BJ (cell line): ENCODE results near the gene EYA2. TPM values are rescaled to one million over a fixed set of nuclear protein-coding genes. Genes with fewer than 3 reads are reported as not detected.

Source experiments
- CTCF ChIA-PET: fragments of 350-600 bp; formaldehyde crosslinking; extraction: SDS; loops from one replicate; lab custom pipeline; 2021; ENCODE audit warnings: antibody characterized with exemption, inconsistent platforms; lab: Yijun Ruan, JAX
- POLR2A ChIA-PET: fragments of 300-600 bp; sonication (Branson Sonifier 250); formaldehyde crosslinking; extraction: SDS; loops from one replicate; lab custom pipeline; 2021; ENCODE audit warnings: antibody characterized with exemption; lab: Charles Lee
- DNase-seq: peaks from one replicate; pipeline ENCODE4 v3.0.0-alpha.2; 2011; ENCODE audit warnings: low read depth
- H3K27me3 ChIP-seq: 2 replicates; pipeline ENCODE4 v1.6.0; 2011; ENCODE audit warnings: low read length; ENCODE audit not compliant: control insufficient read depth, insufficient read depth
- H3K36me3 ChIP-seq: 2 replicates; pipeline ENCODE4 v1.5.1; 2011; ENCODE audit warnings: low read length; ENCODE audit not compliant: control insufficient read depth, insufficient read depth
- H3K4me3 ChIP-seq: 2 replicates; pipeline ENCODE4 v1.5.1; 2011; ENCODE audit warnings: low read depth, mild to moderate bottlenecking, control low read depth, low read length
- polyA plus RNA-seq: library from polyadenylated mRNA; depleted of rRNA; stranded (reverse); fragments of >200 nt; gene quantifications from 2 replicates; pipeline ENCODE4 v1.2.3, GENCODE V29; 2011
- TF ChIP-seq, protein P1 (sequence below): IDR thresholded peaks from 2 replicates; pipeline ENCODE4 v1.5.1; 2011; ENCODE audit warnings: low read depth, mild to moderate bottlenecking, control low read depth, inconsistent platforms, low read length, moderate library complexity; ENCODE audit not compliant: insufficient read depth

The EYA2 gene
- polyA plus RNA-seq, 1 experiment, result 1.5 TPM

DNA sequence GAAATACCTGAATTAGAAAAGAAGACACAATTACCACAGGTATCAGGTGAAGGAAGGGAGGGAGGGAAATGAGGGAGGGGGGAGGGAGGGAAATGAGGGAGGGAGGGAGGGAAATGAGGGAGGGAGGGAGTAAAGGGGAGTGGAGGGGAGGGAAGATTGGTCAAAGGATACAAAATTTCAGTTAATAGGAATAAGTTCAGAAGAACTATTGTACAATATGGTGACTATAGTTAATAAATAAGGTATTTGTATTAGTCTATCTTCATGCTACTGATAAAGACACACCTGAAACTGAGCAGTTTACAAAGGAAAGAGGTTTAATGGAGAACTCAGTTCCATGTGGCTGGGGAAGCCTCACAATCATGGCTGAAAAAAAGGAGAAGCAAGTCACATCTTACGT, 185.7 kb downstream of the EYA2 start:
- Histone ChIP-seq H3K4me3 (no peak overlapping the region), H3K36me3 (no peaks in the 10 kb centered on the region), H3K27me3 (no peaks in the 10 kb centered on the region)
- CTCF ChIA-PET, result no interaction called here
- POLR2A ChIA-PET, result no interaction called here
- no peak for DNase-seq
- TF ChIP-seq, protein P1, sequence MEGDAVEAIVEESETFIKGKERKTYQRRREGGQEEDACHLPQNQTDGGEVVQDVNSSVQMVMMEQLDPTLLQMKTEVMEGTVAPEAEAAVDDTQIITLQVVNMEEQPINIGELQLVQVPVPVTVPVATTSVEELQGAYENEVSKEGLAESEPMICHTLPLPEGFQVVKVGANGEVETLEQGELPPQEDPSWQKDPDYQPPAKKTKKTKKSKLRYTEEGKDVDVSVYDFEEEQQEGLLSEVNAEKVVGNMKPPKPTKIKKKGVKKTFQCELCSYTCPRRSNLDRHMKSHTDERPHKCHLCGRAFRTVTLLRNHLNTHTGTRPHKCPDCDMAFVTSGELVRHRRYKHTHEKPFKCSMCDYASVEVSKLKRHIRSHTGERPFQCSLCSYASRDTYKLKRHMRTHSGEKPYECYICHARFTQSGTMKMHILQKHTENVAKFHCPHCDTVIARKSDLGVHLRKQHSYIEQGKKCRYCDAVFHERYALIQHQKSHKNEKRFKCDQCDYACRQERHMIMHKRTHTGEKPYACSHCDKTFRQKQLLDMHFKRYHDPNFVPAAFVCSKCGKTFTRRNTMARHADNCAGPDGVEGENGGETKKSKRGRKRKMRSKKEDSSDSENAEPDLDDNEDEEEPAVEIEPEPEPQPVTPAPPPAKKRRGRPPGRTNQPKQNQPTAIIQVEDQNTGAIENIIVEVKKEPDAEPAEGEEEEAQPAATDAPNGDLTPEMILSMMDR, result no peak

GRCh38 chr20:47086316-47086715, 191.7 kb downstream of the EYA2 start:
- Histone ChIP-seq H3K27me3 (no peaks in the 10 kb centered on the region), H3K4me3 (no peak overlapping the region), H3K36me3 (no peaks in the 10 kb centered on the region)
- TF ChIP-seq, protein P1, result no peak
- ChIA-PET CTCF (interaction anchor here (0.6 kb wide), 1 partner anchor 59 kb away, joined by 4 read pairs; no protein-coding TSS in a partner anchor), POLR2A (no interaction called here)
- no peak for DNase-seq

DNA sequence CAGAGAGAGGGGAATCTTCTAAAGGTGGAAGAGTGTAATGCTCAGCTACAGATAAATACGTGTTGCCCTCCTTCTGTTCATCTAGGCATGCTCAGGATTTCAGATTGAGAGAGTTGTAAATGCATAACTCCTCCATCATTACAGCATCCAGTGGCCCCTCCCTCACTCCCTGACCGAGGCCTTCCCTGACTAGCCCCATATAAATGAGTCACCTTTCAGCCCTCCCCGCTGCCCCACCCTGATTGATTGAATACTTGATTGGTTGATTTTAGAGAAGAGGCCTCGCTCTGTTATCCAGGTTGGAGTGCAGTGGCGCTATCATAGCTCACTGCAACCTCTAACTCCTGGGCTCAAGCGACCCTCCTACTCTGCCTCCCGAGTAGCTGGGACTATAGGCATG, 193.7 kb downstream of the EYA2 start:
- H3K36me3 ChIP-seq, result no peaks in the 10 kb centered on the region
- POLR2A ChIA-PET, result no interaction called here
- no peaks in the 10 kb centered on the region for H3K27me3 ChIP-seq
- H3K4me3 ChIP-seq, result no peak overlapping the region
- CTCF ChIA-PET, result no interaction called here
- no peak for DNase-seq
- TF ChIP-seq, protein P1, result no peak

- POLR2A ChIA-PET, result no interaction called here
- Histone ChIP-seq H3K27me3 (no peaks in the 10 kb centered on the region), H3K36me3 (no peaks in the 10 kb centered on the region), H3K4me3 (no peak overlapping the region)
- DNase-seq, result no peak
- TF ChIP-seq, protein P1, result no peak
- CTCF ChIA-PET, result no interaction called here
Observed at GRCh38 chr20:47089151-47089550, 194.5 kb downstream of the EYA2 start.

DNA sequence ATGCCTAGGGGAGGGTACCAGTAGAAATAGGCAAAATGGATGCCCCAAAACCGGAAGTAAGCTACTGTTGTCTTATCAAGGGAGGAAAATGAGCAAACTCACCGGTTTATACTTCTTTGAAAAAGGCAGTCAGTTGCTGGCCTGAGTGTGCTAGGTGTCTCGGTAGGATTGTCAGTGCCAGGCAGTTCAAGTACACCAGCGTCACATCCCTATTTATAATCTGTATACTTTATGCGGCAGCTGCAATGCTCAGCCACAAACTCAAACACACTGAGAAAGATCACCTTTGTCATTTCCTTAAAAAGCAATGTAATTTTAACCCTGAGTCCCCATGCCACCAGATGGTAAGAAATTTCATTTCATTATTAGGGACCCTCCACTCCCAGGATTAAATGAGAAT, 196.2 kb downstream of the EYA2 start:
- CTCF ChIA-PET, result no interaction called here
- Histone ChIP-seq H3K4me3 (no peak overlapping the region), H3K27me3 (no peaks in the 10 kb centered on the region), H3K36me3 (no peaks in the 10 kb centered on the region)
- no peak for DNase-seq
- POLR2A ChIA-PET, result no interaction called here
- TF ChIP-seq, protein P1, result no peak
